Measurements from ENCODE around the gene TIAM2. TPM values are rescaled to one million over a fixed set of nuclear protein-coding genes. Genes with fewer than 3 reads are reported as not detected.

TIAM2 gene
- total RNA-seq, 3 donors from 2014 or later (not counting 1 experiment from before 2014, with no cell fraction given) = 6.5 to 11.1 (median 8.7) TPM

- no peak for TF ChIP-seq CTCF (IDR thresholded peaks at IDR 0.05)
- DNase-seq (no peak), ATAC-seq (no peak)
- Mint-ChIP-seq H3K27ac (peak overlapping the region in 1 of 2 donors; percentile 25), H3K4me3 (no peak overlapping the region), H3K27me3 (ENCODE audit: low read depth in 2 of 2) (peaks cover 7 to 10% of the 10 kb centered on the region in 2 donors), H3K36me3 (no peaks in the 10 kb centered on the region), H3K9me3 (no peaks in the 10 kb centered on the region), H3K4me1 (peaks cover 0 to 6% of the 10 kb centered on the region in 2 donors)
- Histone ChIP-seq H3K36me3 (ENCODE audit: control insufficient read depth, insufficient read depth, low read length) (no peaks in the 10 kb centered on the region), H3K4me3 (ENCODE audit: low read length) (no peak overlapping the region), H3K27me3 (ENCODE audit: control insufficient read depth, insufficient read depth, low read length) (no peaks in the 10 kb centered on the region), H3K4me1 (ENCODE audit: control insufficient read depth, insufficient read depth, low read length) (no peaks in the 10 kb centered on the region), H3K27ac (ENCODE audit: low read length) (no peak overlapping the region), H3K9me3 (ENCODE audit: control insufficient read depth, insufficient read depth, low read length) (no peaks in the 10 kb centered on the region)
- intact Hi-C loops (cut with micrococcal nuclease) = no loop called here
- 89% methylated on average over 5 of the region's 6 CpGs for WGBS (ENCODE audit: insufficient coverage)
Measured at GRCh38 chr6:155122199-155122950, 127.3 kb downstream of the TIAM2 start.

GRCh38 chr6:155123520-155123919 lies 128.4 kb downstream of the TIAM2 start:
- H3K27me3 Mint-ChIP-seq (ENCODE audit: low read depth in 2 of 2) = peaks cover 7 to 10% of the 10 kb centered on the region in 2 donors

GRCh38 chr6:155125906-155126305 lies 130.8 kb downstream of the TIAM2 start:
- H3K27ac Mint-ChIP-seq = no peak overlapping the region
- H3K4me1 ChIP-seq (ENCODE audit: control insufficient read depth, insufficient read depth, low read length) = no peaks in the 10 kb centered on the region
- no peak for TF ChIP-seq CTCF (IDR thresholded peaks at IDR 0.05)
- no peak for ATAC-seq
- H3K36me3 Mint-ChIP-seq = no peaks in the 10 kb centered on the region
- H3K4me3 ChIP-seq (ENCODE audit: low read length) = no peak overlapping the region
- H3K27me3 Mint-ChIP-seq (ENCODE audit: low read depth in 2 of 2) = peaks cover 7 to 14% of the 10 kb centered on the region in 2 donors
- no peaks in the 10 kb centered on the region for H3K36me3 ChIP-seq (ENCODE audit: control insufficient read depth, insufficient read depth, low read length)
- intact Hi-C loops (cut with micrococcal nuclease) = no loop called here
- no peaks in the 10 kb centered on the region for H3K9me3 ChIP-seq (ENCODE audit: control insufficient read depth, insufficient read depth, low read length)
- WGBS (ENCODE audit: insufficient coverage) = 79% methylated on average over 2 of the region's 2 CpGs
- no peak overlapping the region for H3K27ac ChIP-seq (ENCODE audit: low read length)
- DNase-seq = no peak
- peaks cover 0 to 6% of the 10 kb centered on the region in 2 donors for H3K4me1 Mint-ChIP-seq
- H3K27me3 ChIP-seq (ENCODE audit: control insufficient read depth, insufficient read depth, low read length) = no peaks in the 10 kb centered on the region
- no peaks in the 10 kb centered on the region for H3K9me3 Mint-ChIP-seq
- no peak overlapping the region for H3K4me3 Mint-ChIP-seq

More at GRCh38 chr6:155123520-155123919, 128.4 kb downstream of the TIAM2 start:
- TF ChIP-seq CTCF (IDR thresholded peaks at IDR 0.05) = no peak
- no peaks in the 10 kb centered on the region for H3K9me3 ChIP-seq (ENCODE audit: control insufficient read depth, insufficient read depth, low read length)
- no peaks in the 10 kb centered on the region for H3K36me3 Mint-ChIP-seq
- no peak overlapping the region for H3K27ac Mint-ChIP-seq
- 96% methylated on average over 11 of the region's 11 CpGs for WGBS (ENCODE audit: insufficient coverage)
- DNase-seq = no peak
- no peaks in the 10 kb centered on the region for H3K36me3 ChIP-seq (ENCODE audit: control insufficient read depth, insufficient read depth, low read length)
- H3K9me3 Mint-ChIP-seq = no peaks in the 10 kb centered on the region
- ATAC-seq = no peak
- peaks cover 0 to 6% of the 10 kb centered on the region in 2 donors for H3K4me1 Mint-ChIP-seq
- H3K27me3 ChIP-seq (ENCODE audit: control insufficient read depth, insufficient read depth, low read length) = no peaks in the 10 kb centered on the region
- no peaks in the 10 kb centered on the region for H3K4me1 ChIP-seq (ENCODE audit: control insufficient read depth, insufficient read depth, low read length)
- H3K4me3 Mint-ChIP-seq = no peak overlapping the region
- H3K27ac ChIP-seq (ENCODE audit: low read length) = no peak overlapping the region
- no peak overlapping the region for H3K4me3 ChIP-seq (ENCODE audit: low read length)
- intact Hi-C loops (cut with micrococcal nuclease) = no loop called here
